ENCODE results near the gene USP30. TPM values are rescaled to one million over a fixed set of nuclear protein-coding genes. Genes with fewer than 3 reads are reported as not detected.

USP30 gene
- total and polyA plus RNA-seq, 9 of the 15 experiments (the other 6 are each of a cell fraction or from before 2014, with no cell fraction given), result 1.4 to 15.2 (median 7.0) TPM

DNA sequence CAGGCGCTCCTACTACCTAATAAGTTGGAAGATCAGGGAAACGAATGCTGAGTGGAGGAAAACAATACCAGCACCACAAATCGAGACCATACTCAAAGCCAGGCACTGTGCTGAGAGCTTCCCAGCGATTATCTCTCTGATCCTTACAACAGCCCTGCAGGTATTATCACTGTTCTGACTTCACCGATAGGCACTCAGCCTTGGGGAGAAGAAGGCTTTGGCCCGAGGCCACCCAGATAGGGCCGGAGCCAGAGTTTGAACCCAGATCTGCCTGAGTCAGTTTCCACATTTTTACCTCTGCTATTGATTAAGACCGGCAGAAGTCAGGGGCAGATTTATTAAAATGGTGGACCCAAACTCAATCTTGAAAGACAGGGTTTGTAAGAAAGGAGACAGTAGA is 36.4 kb upstream of the USP30 start (continued):
- TF ChIP-seq, protein P1, sequence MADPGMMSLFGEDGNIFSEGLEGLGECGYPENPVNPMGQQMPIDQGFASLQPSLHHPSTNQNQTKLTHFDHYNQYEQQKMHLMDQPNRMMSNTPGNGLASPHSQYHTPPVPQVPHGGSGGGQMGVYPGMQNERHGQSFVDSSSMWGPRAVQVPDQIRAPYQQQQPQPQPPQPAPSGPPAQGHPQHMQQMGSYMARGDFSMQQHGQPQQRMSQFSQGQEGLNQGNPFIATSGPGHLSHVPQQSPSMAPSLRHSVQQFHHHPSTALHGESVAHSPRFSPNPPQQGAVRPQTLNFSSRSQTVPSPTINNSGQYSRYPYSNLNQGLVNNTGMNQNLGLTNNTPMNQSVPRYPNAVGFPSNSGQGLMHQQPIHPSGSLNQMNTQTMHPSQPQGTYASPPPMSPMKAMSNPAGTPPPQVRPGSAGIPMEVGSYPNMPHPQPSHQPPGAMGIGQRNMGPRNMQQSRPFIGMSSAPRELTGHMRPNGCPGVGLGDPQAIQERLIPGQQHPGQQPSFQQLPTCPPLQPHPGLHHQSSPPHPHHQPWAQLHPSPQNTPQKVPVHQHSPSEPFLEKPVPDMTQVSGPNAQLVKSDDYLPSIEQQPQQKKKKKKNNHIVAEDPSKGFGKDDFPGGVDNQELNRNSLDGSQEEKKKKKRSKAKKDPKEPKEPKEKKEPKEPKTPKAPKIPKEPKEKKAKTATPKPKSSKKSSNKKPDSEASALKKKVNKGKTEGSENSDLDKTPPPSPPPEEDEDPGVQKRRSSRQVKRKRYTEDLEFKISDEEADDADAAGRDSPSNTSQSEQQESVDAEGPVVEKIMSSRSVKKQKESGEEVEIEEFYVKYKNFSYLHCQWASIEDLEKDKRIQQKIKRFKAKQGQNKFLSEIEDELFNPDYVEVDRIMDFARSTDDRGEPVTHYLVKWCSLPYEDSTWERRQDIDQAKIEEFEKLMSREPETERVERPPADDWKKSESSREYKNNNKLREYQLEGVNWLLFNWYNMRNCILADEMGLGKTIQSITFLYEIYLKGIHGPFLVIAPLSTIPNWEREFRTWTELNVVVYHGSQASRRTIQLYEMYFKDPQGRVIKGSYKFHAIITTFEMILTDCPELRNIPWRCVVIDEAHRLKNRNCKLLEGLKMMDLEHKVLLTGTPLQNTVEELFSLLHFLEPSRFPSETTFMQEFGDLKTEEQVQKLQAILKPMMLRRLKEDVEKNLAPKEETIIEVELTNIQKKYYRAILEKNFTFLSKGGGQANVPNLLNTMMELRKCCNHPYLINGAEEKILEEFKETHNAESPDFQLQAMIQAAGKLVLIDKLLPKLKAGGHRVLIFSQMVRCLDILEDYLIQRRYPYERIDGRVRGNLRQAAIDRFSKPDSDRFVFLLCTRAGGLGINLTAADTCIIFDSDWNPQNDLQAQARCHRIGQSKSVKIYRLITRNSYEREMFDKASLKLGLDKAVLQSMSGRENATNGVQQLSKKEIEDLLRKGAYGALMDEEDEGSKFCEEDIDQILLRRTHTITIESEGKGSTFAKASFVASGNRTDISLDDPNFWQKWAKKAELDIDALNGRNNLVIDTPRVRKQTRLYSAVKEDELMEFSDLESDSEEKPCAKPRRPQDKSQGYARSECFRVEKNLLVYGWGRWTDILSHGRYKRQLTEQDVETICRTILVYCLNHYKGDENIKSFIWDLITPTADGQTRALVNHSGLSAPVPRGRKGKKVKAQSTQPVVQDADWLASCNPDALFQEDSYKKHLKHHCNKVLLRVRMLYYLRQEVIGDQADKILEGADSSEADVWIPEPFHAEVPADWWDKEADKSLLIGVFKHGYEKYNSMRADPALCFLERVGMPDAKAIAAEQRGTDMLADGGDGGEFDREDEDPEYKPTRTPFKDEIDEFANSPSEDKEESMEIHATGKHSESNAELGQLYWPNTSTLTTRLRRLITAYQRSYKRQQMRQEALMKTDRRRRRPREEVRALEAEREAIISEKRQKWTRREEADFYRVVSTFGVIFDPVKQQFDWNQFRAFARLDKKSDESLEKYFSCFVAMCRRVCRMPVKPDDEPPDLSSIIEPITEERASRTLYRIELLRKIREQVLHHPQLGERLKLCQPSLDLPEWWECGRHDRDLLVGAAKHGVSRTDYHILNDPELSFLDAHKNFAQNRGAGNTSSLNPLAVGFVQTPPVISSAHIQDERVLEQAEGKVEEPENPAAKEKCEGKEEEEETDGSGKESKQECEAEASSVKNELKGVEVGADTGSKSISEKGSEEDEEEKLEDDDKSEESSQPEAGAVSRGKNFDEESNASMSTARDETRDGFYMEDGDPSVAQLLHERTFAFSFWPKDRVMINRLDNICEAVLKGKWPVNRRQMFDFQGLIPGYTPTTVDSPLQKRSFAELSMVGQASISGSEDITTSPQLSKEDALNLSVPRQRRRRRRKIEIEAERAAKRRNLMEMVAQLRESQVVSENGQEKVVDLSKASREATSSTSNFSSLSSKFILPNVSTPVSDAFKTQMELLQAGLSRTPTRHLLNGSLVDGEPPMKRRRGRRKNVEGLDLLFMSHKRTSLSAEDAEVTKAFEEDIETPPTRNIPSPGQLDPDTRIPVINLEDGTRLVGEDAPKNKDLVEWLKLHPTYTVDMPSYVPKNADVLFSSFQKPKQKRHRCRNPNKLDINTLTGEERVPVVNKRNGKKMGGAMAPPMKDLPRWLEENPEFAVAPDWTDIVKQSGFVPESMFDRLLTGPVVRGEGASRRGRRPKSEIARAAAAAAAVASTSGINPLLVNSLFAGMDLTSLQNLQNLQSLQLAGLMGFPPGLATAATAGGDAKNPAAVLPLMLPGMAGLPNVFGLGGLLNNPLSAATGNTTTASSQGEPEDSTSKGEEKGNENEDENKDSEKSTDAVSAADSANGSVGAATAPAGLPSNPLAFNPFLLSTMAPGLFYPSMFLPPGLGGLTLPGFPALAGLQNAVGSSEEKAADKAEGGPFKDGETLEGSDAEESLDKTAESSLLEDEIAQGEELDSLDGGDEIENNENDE (IDR thresholded peaks at IDR 0.05; ENCODE audit: low read depth, low read length), result no peak
- TF ChIP-seq THAP7 (CRISPR knock-in tag; IDR thresholded peaks at IDR 0.05) (no peak), NONO (IDR thresholded peaks at IDR 0.05; ENCODE audit: low read depth in 2 of 2, low read length in 1 of 2) (no peak), POLR2G (IDR thresholded peaks at IDR 0.05; ENCODE audit: low read depth, low read length) (no peak)

All from K562 (cell line).